Measurements from ENCODE around the gene CEMIP. TPM values are rescaled to one million over a fixed set of nuclear protein-coding genes. Genes with fewer than 3 reads are reported as not detected.

CEMIP gene
- total RNA-seq, 1 experiment from 2014 or later = 3.1 TPM

- Histone ChIP-seq H2AFZ (ENCODE audit: low read length) (no peak overlapping the region), H3K9me3 (ENCODE audit: low read length) (no peaks in the 10 kb centered on the region), H3K36me3 (ENCODE audit: low read depth, low read length) (0 out of 2 replicates have a peak, but pooled peaks cover 2% of the 10 kb centered on the region), H3K4me3 (ENCODE audit: low read length) (no peak overlapping the region), H3K27me3 (ENCODE audit: low read length) (no peaks in the 10 kb centered on the region), H3K9me2 (replicated peaks; ENCODE audit: low read length) (no peaks in the 10 kb centered on the region), H3K27ac (ENCODE audit: low read length) (no peak overlapping the region), H3K4me2 (ENCODE audit: low read length) (no peak overlapping the region), H3K79me2 (ENCODE audit: low read length) (peaks cover 72% of the 10 kb centered on the region), H3K9ac (ENCODE audit: low read length) (no peak overlapping the region), H3K4me1 (ENCODE audit: insufficient read depth, low read length) (peaks cover 27% of the 10 kb centered on the region), H4K20me1 (ENCODE audit: low read length) (no peaks in the 10 kb centered on the region), H3F3A (ENCODE audit: low read length, unreplicated experiment) (no peaks in the 10 kb centered on the region)
- POLR2A ChIA-PET (ENCODE audit: unreplicated experiment) = no interaction called here
- ATAC-seq (no peak), DNase-seq (no peak)
- intact Hi-C loops (cut with micrococcal nuclease) = loop anchor here (10.0 kb wide), 1 partner anchor 155 kb away; no protein-coding TSS in a partner anchor
- CTCF ChIA-PET = no interaction called here
- BruUV-seq (replicated peaks) = no TSS peak
- TF ChIP-seq, protein P1, sequence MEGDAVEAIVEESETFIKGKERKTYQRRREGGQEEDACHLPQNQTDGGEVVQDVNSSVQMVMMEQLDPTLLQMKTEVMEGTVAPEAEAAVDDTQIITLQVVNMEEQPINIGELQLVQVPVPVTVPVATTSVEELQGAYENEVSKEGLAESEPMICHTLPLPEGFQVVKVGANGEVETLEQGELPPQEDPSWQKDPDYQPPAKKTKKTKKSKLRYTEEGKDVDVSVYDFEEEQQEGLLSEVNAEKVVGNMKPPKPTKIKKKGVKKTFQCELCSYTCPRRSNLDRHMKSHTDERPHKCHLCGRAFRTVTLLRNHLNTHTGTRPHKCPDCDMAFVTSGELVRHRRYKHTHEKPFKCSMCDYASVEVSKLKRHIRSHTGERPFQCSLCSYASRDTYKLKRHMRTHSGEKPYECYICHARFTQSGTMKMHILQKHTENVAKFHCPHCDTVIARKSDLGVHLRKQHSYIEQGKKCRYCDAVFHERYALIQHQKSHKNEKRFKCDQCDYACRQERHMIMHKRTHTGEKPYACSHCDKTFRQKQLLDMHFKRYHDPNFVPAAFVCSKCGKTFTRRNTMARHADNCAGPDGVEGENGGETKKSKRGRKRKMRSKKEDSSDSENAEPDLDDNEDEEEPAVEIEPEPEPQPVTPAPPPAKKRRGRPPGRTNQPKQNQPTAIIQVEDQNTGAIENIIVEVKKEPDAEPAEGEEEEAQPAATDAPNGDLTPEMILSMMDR (conservative IDR thresholded peaks at IDR 0.05; ENCODE audit: low read depth, low read length) = no peak
- no peak for TF ChIP-seq EZH2 (IDR thresholded peaks at IDR 0.05; ENCODE audit: low read length, unreplicated experiment)
- TF ChIP-seq EZH2phosphoT487 (IDR thresholded peaks at IDR 0.05; ENCODE audit: borderline replicate concordance, low read length) = no peak
These were observed 39.3 kb upstream of the CEMIP start for GRCh38 chr15:80739919-80740318.

DNA sequence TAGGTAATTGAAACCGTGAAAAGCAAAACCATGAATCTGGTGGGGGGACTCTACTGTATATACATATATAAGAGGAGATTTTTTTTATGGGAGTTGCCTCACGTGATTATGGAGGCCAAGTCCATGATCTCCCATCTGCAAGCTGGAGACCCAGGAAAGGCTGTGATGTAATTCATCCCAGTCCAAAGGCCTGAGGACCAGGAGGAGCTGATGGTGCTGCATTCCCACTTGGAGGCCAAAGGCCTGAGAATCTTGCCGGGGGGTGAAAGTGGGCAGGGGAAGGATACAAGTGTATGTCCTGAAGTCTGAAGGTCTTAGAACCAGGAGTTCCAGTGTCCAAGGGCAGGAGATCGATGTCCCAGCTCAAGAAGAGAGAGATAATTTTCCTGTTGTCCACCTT, 37.1 kb upstream of the CEMIP start:
- H3K9ac ChIP-seq (ENCODE audit: low read length) = no peak overlapping the region; the same call in 1 of the 2 replicates
- intact Hi-C loops (cut with micrococcal nuclease) = loop anchor here (10.0 kb wide), 1 partner anchor 157 kb away; no protein-coding TSS in a partner anchor
- no peak for TF ChIP-seq EZH2phosphoT487 (IDR thresholded peaks at IDR 0.05; ENCODE audit: borderline replicate concordance, low read length)
- TF ChIP-seq EZH2 (IDR thresholded peaks at IDR 0.05; ENCODE audit: low read length, unreplicated experiment) = no peak
- H3K4me2 ChIP-seq (ENCODE audit: low read length) = no peak overlapping the region
- no peak overlapping the region for H3K4me3 ChIP-seq (ENCODE audit: low read length)
- BruUV-seq (replicated peaks) = no TSS peak
- no peaks in the 10 kb centered on the region for H3K27me3 ChIP-seq (ENCODE audit: low read length)
- POLR2A ChIA-PET (ENCODE audit: unreplicated experiment) = no interaction called here
- no peak overlapping the region for H2AFZ ChIP-seq (ENCODE audit: low read length)
- H3K27ac ChIP-seq (ENCODE audit: low read length) = peak overlapping the region; percentile 91
- peaks cover 78% of the 10 kb centered on the region for H3K79me2 ChIP-seq (ENCODE audit: low read length)
- CTCF ChIA-PET = interaction anchor here (0.6 kb wide), 1 partner anchor 153 kb away, joined by 5 read pairs; no protein-coding TSS in a partner anchor
- H3F3A ChIP-seq (ENCODE audit: low read length, unreplicated experiment) = no peaks in the 10 kb centered on the region
- no peaks in the 10 kb centered on the region for H3K9me3 ChIP-seq (ENCODE audit: low read length)
- H3K9me2 ChIP-seq (replicated peaks; ENCODE audit: low read length) = no peaks in the 10 kb centered on the region
- ATAC-seq (no peak), DNase-seq (no peak)
- H4K20me1 ChIP-seq (ENCODE audit: low read length) = no peaks in the 10 kb centered on the region
- H3K4me1 ChIP-seq (ENCODE audit: insufficient read depth, low read length) = peaks cover 38% of the 10 kb centered on the region
- H3K36me3 ChIP-seq (ENCODE audit: low read depth, low read length) = no peaks in the 10 kb centered on the region

- Histone ChIP-seq H3K9ac (ENCODE audit: low read length) (peak overlapping the region; percentile 70), H3K9me2 (replicated peaks; ENCODE audit: low read length) (no peaks in the 10 kb centered on the region), H4K20me1 (ENCODE audit: low read length) (no peaks in the 10 kb centered on the region), H3K4me2 (ENCODE audit: low read length) (peak overlapping the region; percentile 51), H3K4me1 (ENCODE audit: insufficient read depth, low read length) (peaks cover 38% of the 10 kb centered on the region), H3K36me3 (ENCODE audit: low read depth, low read length) (no peaks in the 10 kb centered on the region), H2AFZ (ENCODE audit: low read length) (no peak overlapping the region), H3K79me2 (ENCODE audit: low read length) (peaks cover 78% of the 10 kb centered on the region), H3K4me3 (ENCODE audit: low read length) (no peak overlapping the region), H3F3A (ENCODE audit: low read length, unreplicated experiment) (no peaks in the 10 kb centered on the region), H3K27me3 (ENCODE audit: low read length) (no peaks in the 10 kb centered on the region), H3K27ac (ENCODE audit: low read length) (peak overlapping the region; percentile 91), H3K9me3 (ENCODE audit: low read length) (no peaks in the 10 kb centered on the region)
- POLR2A ChIA-PET (ENCODE audit: unreplicated experiment) = interaction anchor here (0.6 kb wide), 1 partner anchor 254 kb away, joined by 3 read pairs; no protein-coding TSS in a partner anchor
- DNase-seq (peak; percentile 86), ATAC-seq (peak; percentile 97)
- CTCF ChIA-PET = no interaction called here
- no TSS peak for BruUV-seq (replicated peaks)
- intact Hi-C loops (cut with micrococcal nuclease) = loop anchor here (10.0 kb wide), 1 partner anchor 159 kb away; no protein-coding TSS in a partner anchor
- TF ChIP-seq EZH2phosphoT487 (IDR thresholded peaks at IDR 0.05; ENCODE audit: borderline replicate concordance, low read length) (no peak), EZH2 (IDR thresholded peaks at IDR 0.05; ENCODE audit: low read length, unreplicated experiment) (no peak)
- TF ChIP-seq, protein P1 (conservative IDR thresholded peaks at IDR 0.05; ENCODE audit: low read depth, low read length) = no peak
These were observed 35.9 kb upstream of the CEMIP start for GRCh38 chr15:80743189-80743833.

Data from PC-3 (cell line).